Endothelial cell (in vitro differentiated cells): Measurements from ENCODE around the gene AS3MT. TPM values are rescaled to one million over a fixed set of nuclear protein-coding genes. Genes with fewer than 3 reads are reported as not detected.
"Not testable (repeated sequence)": the region's sequence is repeated elsewhere in the genome, so short reads cannot be mapped to it uniquely, and the experiment has no call there.

ENCODE experiments used
- DNase-seq: peaks from one replicate; pipeline ENCODE4 v3.0.0; 2021; ENCODE audit warnings: low spot score
- H3K27ac Mint-ChIP-seq: one replicate; pipeline ENCODE4 v1.8.0; 2021; ENCODE audit warnings: mixed read lengths, inconsistent platforms; ENCODE audit not compliant: unreplicated experiment
- H3K27me3 Mint-ChIP-seq: one replicate; pipeline ENCODE4 v1.8.0; 2021; ENCODE audit warnings: mild to moderate bottlenecking, moderate library complexity, mixed read lengths, inconsistent platforms; ENCODE audit not compliant: unreplicated experiment
- H3K36me3 Mint-ChIP-seq: one replicate; pipeline ENCODE4 v1.8.0; 2021; ENCODE audit warnings: mild to moderate bottlenecking, low read depth, mixed read lengths, inconsistent platforms; ENCODE audit not compliant: unreplicated experiment
- H3K4me1 Mint-ChIP-seq: one replicate; pipeline ENCODE4 v1.8.0; 2021; ENCODE audit warnings: mild to moderate bottlenecking, mixed read lengths, inconsistent platforms; ENCODE audit not compliant: unreplicated experiment
- H3K4me3 Mint-ChIP-seq: one replicate; pipeline ENCODE4 v1.8.0; 2021; ENCODE audit warnings: mild to moderate bottlenecking, mixed read lengths, inconsistent platforms; ENCODE audit not compliant: unreplicated experiment
- H3K9me3 Mint-ChIP-seq: one replicate; pipeline ENCODE4 v1.8.0; 2021; ENCODE audit warnings: mixed read lengths, inconsistent platforms; ENCODE audit not compliant: unreplicated experiment
- CTCF ChIP-seq: fragments of 200-600 bp; sonication (generic); IDR thresholded peaks from one replicate; pipeline ENCODE4 v1.5.0; 2021; ENCODE audit warnings: antibody characterized with exemption; ENCODE audit not compliant: unreplicated experiment
- total RNA-seq: library from RNA; stranded (reverse); fragmentation: NEBNext Ultra II Directional; extraction: Animal tissue kit (Norgen Biotek cat#: 25700); gene quantifications from one replicate; pipeline ENCODE4 v1.2.1, GENCODE V29; 2021; ENCODE audit not compliant: unreplicated experiment

AS3MT gene
- total RNA-seq, 1 donor from 2014 or later: 1.4 TPM

- H3K9me3 Mint-ChIP-seq: peaks cover 5% of the 10 kb centered on the region
- no peak for DNase-seq
- no peaks in the 10 kb centered on the region for H3K27me3 Mint-ChIP-seq
- no peaks in the 10 kb centered on the region for H3K4me1 Mint-ChIP-seq
- H3K36me3 Mint-ChIP-seq: peaks cover 6% of the 10 kb centered on the region
- no peak overlapping the region for H3K4me3 Mint-ChIP-seq
- no peak overlapping the region for H3K27ac Mint-ChIP-seq
- TF ChIP-seq CTCF: no peak
Measured at GRCh38 chr10:102845352-102845902, 23.8 kb upstream of the AS3MT start.

GRCh38 chr10:102850025-102850518 lies 19.2 kb upstream of the AS3MT start:
- H3K36me3 Mint-ChIP-seq: no peaks in the 10 kb centered on the region
- no peak for TF ChIP-seq CTCF
- no peak overlapping the region for H3K4me3 Mint-ChIP-seq
- H3K27ac Mint-ChIP-seq: no peak overlapping the region
- H3K27me3 Mint-ChIP-seq: peaks cover 3% of the 10 kb centered on the region
- no peaks in the 10 kb centered on the region for H3K9me3 Mint-ChIP-seq
- DNase-seq: no peak
- no peaks in the 10 kb centered on the region for H3K4me1 Mint-ChIP-seq

- H3K36me3 Mint-ChIP-seq, DNase-seq, H3K4me1 Mint-ChIP-seq, H3K4me3 Mint-ChIP-seq, H3K27me3 Mint-ChIP-seq, H3K27ac Mint-ChIP-seq, H3K9me3 Mint-ChIP-seq: not testable (repeated sequence)
Measured at GRCh38 chr10:102853237-102853636, 16.0 kb upstream of the AS3MT start.

GRCh38 chr10:102855731-102856436 lies 13.4 kb upstream of the AS3MT start:
- not testable (repeated sequence) for H3K36me3 Mint-ChIP-seq, H3K4me1 Mint-ChIP-seq, H3K4me3 Mint-ChIP-seq, H3K9me3 Mint-ChIP-seq, H3K27me3 Mint-ChIP-seq, DNase-seq
- H3K27ac Mint-ChIP-seq: peak overlapping the region; percentile 13

- no peak for TF ChIP-seq CTCF
- Mint-ChIP-seq H3K27ac (no peak overlapping the region), H3K27me3 (peaks cover 3% of the 10 kb centered on the region), H3K4me1 (no peaks in the 10 kb centered on the region), H3K4me3 (no peak overlapping the region), H3K36me3 (no peaks in the 10 kb centered on the region), H3K9me3 (no peaks in the 10 kb centered on the region)
- DNase-seq: no peak
Measured at GRCh38 chr10:102856758-102857424, 12.4 kb upstream of the AS3MT start.

GRCh38 chr10:102859911-102860310 lies 9.4 kb upstream of the AS3MT start:
- no peak for TF ChIP-seq CTCF
- no peak overlapping the region for H3K27ac Mint-ChIP-seq
- H3K9me3 Mint-ChIP-seq: no peaks in the 10 kb centered on the region
- no peaks in the 10 kb centered on the region for H3K4me1 Mint-ChIP-seq
- no peak for DNase-seq
- no peak overlapping the region for H3K4me3 Mint-ChIP-seq
- no peaks in the 10 kb centered on the region for H3K36me3 Mint-ChIP-seq
- H3K27me3 Mint-ChIP-seq: no peaks in the 10 kb centered on the region
